COLO668 (cell line): ENCODE data around the gene MYO9B.

Experiments
- DNase-seq: peaks from one replicate; lab custom pipeline; 2025; ENCODE audit not compliant: unreplicated experiment; lab: John Stamatoyannopoulos, UW

Gene MYO9B

GRCh38 chr19:17255150-17255621, 179.6 kb downstream of the MYO9B start:
- DNase-seq = peak; percentile 54

- DNase-seq = no peak
These were observed 180.6 kb downstream of the MYO9B start for GRCh38 chr19:17256130-17256529.

- no peak for DNase-seq
These were observed 183.7 kb downstream of the MYO9B start for GRCh38 chr19:17259118-17259780.

GRCh38 chr19:17259934-17260333, 184.4 kb downstream of the MYO9B start:
- DNase-seq = no peak

GRCh38 chr19:17260842-17261325, 185.3 kb downstream of the MYO9B start:
- peak; percentile 89 for DNase-seq

- DNase-seq = no peak
These were observed 187.0 kb downstream of the MYO9B start for GRCh38 chr19:17262557-17262956.
